Measurements from ENCODE around the gene SPAAR.

SPAAR gene

DNA sequence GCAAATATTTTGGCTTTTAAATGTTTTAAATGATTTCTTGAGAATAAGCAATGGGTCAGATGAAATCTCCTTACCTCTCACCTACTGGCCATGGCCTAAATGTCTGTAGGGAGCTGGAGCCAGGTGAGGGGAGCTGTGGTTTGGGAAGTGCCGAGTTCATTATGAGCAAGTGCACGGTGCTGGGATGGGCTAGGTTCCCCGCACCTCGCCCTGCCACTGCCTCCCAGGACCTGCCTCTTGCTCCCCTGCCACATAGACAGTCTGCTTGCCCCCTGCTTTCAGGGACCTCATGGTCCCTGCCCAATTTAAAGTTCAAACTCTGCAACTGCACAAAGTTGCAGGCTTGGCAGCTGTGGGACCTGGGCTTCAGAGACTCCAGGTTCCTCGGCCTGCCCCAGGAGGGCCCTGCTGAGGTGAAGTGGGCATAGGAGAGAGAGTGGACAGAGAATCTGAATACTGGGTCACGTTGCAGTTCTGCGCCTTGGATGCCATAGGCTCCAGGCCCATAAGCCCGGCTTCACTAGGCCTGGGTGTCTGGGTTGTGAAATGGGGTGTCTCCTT, 44.5 kb upstream of the SPAAR start:
- H3K27ac ChIP-seq, result no peak overlapping the region
- peaks cover 1% of the 10 kb centered on the region for H3K27me3 ChIP-seq (replicated peaks)
- TF ChIP-seq, protein P1, sequence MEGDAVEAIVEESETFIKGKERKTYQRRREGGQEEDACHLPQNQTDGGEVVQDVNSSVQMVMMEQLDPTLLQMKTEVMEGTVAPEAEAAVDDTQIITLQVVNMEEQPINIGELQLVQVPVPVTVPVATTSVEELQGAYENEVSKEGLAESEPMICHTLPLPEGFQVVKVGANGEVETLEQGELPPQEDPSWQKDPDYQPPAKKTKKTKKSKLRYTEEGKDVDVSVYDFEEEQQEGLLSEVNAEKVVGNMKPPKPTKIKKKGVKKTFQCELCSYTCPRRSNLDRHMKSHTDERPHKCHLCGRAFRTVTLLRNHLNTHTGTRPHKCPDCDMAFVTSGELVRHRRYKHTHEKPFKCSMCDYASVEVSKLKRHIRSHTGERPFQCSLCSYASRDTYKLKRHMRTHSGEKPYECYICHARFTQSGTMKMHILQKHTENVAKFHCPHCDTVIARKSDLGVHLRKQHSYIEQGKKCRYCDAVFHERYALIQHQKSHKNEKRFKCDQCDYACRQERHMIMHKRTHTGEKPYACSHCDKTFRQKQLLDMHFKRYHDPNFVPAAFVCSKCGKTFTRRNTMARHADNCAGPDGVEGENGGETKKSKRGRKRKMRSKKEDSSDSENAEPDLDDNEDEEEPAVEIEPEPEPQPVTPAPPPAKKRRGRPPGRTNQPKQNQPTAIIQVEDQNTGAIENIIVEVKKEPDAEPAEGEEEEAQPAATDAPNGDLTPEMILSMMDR (IDR thresholded peaks at IDR 0.05; ENCODE audit: low read depth, low read length, missing control alignments), result no peak
- H3K4me3 ChIP-seq (ENCODE audit: low read depth, low read length), result no peak overlapping the region
- in situ Hi-C loops (cut with HindIII; ENCODE audit: low pct_ligation_motif_present, low sequenced_read_pairs), result no loop called here
- no peak for DNase-seq
- H3K36me3 ChIP-seq (replicated peaks), result no peaks in the 10 kb centered on the region

DNA sequence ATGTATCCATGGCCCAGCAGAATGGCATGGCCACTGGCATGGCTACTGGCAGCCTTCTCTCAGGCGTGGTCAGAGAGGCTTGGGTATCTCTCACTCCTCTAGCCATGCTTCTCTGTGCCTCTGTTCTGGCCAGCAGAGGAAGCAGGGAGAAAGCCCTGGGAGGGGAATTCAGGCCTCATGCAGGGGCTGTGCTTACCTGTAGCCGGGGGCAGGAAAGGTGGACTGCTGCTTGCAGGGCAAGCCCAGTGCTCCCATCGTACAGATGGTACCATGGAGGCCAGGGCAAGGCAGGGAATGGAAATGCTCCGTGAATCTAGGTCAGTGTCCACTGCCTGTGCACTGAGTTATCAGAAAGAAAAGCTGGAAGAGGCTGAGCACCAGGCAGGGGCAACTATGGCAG, 41.8 kb upstream of the SPAAR start:
- in situ Hi-C loops (cut with HindIII; ENCODE audit: low pct_ligation_motif_present, low sequenced_read_pairs), result no loop called here
- no peaks in the 10 kb centered on the region for H3K27me3 ChIP-seq (replicated peaks)
- no peak for DNase-seq
- TF ChIP-seq, protein P1 (IDR thresholded peaks at IDR 0.05; ENCODE audit: low read depth, low read length, missing control alignments), result no peak
- no peaks in the 10 kb centered on the region for H3K36me3 ChIP-seq (replicated peaks)
- H3K4me3 ChIP-seq (ENCODE audit: low read depth, low read length), result no peak overlapping the region
- H3K27ac ChIP-seq, result no peak overlapping the region

DNA sequence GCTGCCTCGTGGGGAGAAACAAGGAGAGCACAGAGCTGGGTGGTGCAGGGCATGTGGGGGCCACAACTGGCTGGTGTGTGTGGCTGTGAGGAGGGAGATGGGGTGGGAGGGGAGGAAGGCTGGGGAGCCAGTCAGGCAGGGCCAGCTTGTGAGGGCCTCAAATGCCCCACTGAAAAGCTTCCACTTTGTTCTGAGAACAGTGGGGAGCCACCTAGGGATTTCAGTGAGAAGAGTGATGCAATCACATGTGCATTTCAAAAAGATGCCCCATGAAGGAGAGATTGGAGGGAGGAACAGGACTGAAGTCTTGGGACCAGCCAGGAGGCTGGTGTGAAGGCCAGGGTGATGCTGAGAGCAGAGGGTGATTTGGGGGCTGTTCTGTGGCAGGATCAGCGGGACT, 40.4 kb upstream of the SPAAR start:
- H3K4me3 ChIP-seq (ENCODE audit: low read depth, low read length), result no peak overlapping the region
- no peak for DNase-seq
- TF ChIP-seq, protein P1 (IDR thresholded peaks at IDR 0.05; ENCODE audit: low read depth, low read length, missing control alignments), result no peak
- H3K27me3 ChIP-seq (replicated peaks), result no peaks in the 10 kb centered on the region
- H3K36me3 ChIP-seq (replicated peaks), result no peaks in the 10 kb centered on the region
- H3K27ac ChIP-seq, result no peak overlapping the region
- in situ Hi-C loops (cut with HindIII; ENCODE audit: low pct_ligation_motif_present, low sequenced_read_pairs), result no loop called here

DNA sequence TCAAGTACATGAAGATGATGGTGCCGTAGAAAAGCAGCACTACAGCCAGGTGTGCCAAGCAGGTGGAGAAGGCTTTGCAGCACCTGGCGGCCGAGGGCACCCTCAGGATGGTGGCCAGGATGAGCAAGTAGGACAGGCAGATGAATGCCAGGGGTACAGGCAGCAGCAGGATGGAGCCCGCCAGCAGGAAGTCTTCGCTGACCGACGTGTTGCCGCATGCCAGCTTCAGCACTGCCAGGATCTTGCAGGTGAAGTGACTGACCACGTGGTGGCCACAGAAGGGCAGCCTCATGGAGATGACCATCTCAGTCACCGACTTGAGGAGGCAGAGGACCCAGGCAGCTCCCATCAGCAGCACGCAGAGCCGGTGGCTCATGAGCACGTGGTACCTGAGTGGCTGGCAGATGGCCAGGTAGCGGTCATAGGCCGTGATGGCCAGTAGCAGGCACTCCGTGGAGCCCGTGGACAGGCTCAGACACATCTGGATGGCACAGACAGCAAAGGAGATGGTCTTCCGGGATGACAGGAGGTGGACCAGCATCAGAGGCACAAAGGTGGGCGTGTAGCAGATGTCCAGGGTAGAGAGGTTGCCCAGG, 39.6 kb upstream of the SPAAR start:
- Histone ChIP-seq H3K4me3 (ENCODE audit: low read depth, low read length) (no peak overlapping the region), H3K36me3 (replicated peaks) (no peaks in the 10 kb centered on the region), H3K27ac (no peak overlapping the region), H3K27me3 (replicated peaks) (no peaks in the 10 kb centered on the region)
- in situ Hi-C loops (cut with HindIII; ENCODE audit: low pct_ligation_motif_present, low sequenced_read_pairs), result no loop called here
- no peak for DNase-seq
- TF ChIP-seq, protein P1 (IDR thresholded peaks at IDR 0.05; ENCODE audit: low read depth, low read length, missing control alignments), result no peak

DNA sequence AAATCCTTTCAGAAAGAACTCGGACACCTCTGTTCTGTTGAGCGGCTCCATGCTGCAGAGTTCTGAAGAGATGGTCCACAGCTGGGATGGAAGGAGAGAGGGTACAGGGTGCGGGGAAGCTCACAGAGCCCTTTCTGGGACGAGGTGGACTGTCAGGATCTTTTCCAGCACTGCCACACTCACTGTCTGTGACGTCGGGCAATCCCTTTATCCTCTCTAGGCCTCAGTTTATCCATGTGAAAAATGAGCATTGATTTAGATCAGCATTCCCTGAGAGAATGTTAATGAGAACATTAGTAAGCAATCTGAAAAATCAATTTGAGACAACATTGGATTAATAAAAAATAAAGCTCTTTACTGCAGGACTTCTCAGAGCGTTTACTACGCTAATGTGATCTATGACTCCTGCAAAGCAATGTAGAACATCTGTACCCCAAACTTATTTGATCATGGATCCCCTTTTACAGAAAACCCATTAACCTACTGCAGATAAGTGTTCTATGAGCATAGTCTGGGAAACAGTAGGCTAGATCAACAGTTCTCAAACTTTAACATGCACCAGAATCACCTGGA, 38.9 kb upstream of the SPAAR start, which contains the start of gene OR13J1:
TSS of gene OR13J1 (minus strand) at position 51 of the 573 bp plus-strand sequence. CDS start at position 51, 0 bp downstream.
- in situ Hi-C loops (cut with HindIII; ENCODE audit: low pct_ligation_motif_present, low sequenced_read_pairs), result no loop called here
- Histone ChIP-seq H3K27me3 (replicated peaks) (no peaks in the 10 kb centered on the region), H3K36me3 (replicated peaks) (no peaks in the 10 kb centered on the region), H3K27ac (no peak within 1 kb of the TSS), H3K4me3 (ENCODE audit: low read depth, low read length) (no peak within 1 kb of the TSS)
- TF ChIP-seq, protein P1 (IDR thresholded peaks at IDR 0.05; ENCODE audit: low read depth, low read length, missing control alignments), result no peak
- no peak for DNase-seq
